B cell (primary cell): ENCODE data around the gene SETDB1. TPM values are rescaled to one million over a fixed set of nuclear protein-coding genes. Genes with fewer than 3 reads are reported as not detected.

Source experiments
- ATAC-seq: fragments of 200-7000 bp; cut with Tn5 transposase; one replicate; pipeline ENCODE4 v1.10.0; 2021; ENCODE audit warnings: low read depth, mild to moderate bottlenecking, moderate number of reproducible peaks, moderate library complexity
- CTCF ChIA-PET: fragments of 350-600 bp; sonication (Branson Sonifier 250); formaldehyde crosslinking; loops from one replicate; lab custom pipeline; 2021; ENCODE audit warnings: antibody characterized with exemption, inconsistent platforms; lab: Charles Lee
- POLR2A ChIA-PET: fragments of 350-600 bp; sonication (Branson Sonifier 250); formaldehyde crosslinking; loops from one replicate; lab custom pipeline; 2021; ENCODE audit warnings: antibody characterized with exemption; lab: Charles Lee
- DNase-seq: peaks from one replicate; pipeline ENCODE4 v3.0.0; 2013
- H2AFZ ChIP-seq: 2 replicates; pipeline ENCODE4 v1.6.1; 2012; ENCODE audit warnings: mild to moderate bottlenecking, low read depth, low read length; ENCODE audit not compliant: insufficient read depth, poor library complexity, severe bottlenecking
- H3K27ac ChIP-seq, 2 donors: 1 replicate in 1 of 2; 2 replicates in 1 of 2; pipeline ENCODE4 v1.5.1; 2012 to 2013; ENCODE audit warnings: low read length in 2 of 2, mild to moderate bottlenecking in 2 of 2, moderate library complexity in 1 of 2
- H3K27me3 ChIP-seq, 4 experiments: fragments of 200-600 bp in 1 of 4; sonication (generic) in 1 of 4; replicated peaks in 1 of 4; 1 replicate in 2 of 4; 2 replicates in 2 of 4; pipeline versions ENCODE4 v1.6.1 to v1.7.0; 2013 to 2016; ENCODE audit warnings: low read length in 3 of 4, mild to moderate bottlenecking in 2 of 4, mixed read lengths in 1 of 4, moderate library complexity in 1 of 4; ENCODE audit not compliant: insufficient read depth in 4 of 4, control insufficient read depth in 3 of 4; ENCODE audit errors: control extremely low read depth in 1 of 4
- H3K36me3 ChIP-seq, 2 experiments: replicated peaks in 1 of 2; 1 replicate in 1 of 2; 2 replicates in 1 of 2; pipeline versions ENCODE4 v1.6.1 to v1.7.1; 2013; ENCODE audit warnings: low read length in 1 of 2; ENCODE audit not compliant: insufficient read depth in 2 of 2, control insufficient read depth in 1 of 2; ENCODE audit errors: control extremely low read depth in 1 of 2, extremely low read depth in 1 of 2
- H3K4me1 ChIP-seq, 2 donors: fragments of 200-600 bp in 1 of 2; sonication (generic) in 1 of 2; 1 replicate in 1 of 2; 2 replicates in 1 of 2; pipeline versions ENCODE4 v1.5.1 to v1.6.1; 2013 to 2017; ENCODE audit warnings: low read length in 2 of 2; ENCODE audit not compliant: control insufficient read depth in 2 of 2, insufficient read depth in 2 of 2
- H3K4me2 ChIP-seq: replicated peaks from 2 replicates; pipeline ENCODE3; 2012; ENCODE audit warnings: mild to moderate bottlenecking, low read depth, low read length; ENCODE audit not compliant: poor library complexity, severe bottlenecking
- H3K4me3 ChIP-seq, 5 experiments: fragments of 200-600 bp in 1 of 5; sonication (generic) in 1 of 5; 1 replicate in 3 of 5; 2 replicates in 2 of 5; pipeline versions ENCODE4 v1.5.1 to v1.7.0; 2011 to 2016; ENCODE audit warnings: low read length in 4 of 5, mild to moderate bottlenecking in 4 of 5, low read depth in 2 of 5, control low read depth in 1 of 5, moderate library complexity in 1 of 5; ENCODE audit not compliant: insufficient read depth in 1 of 5; ENCODE audit errors: control extremely low read depth in 1 of 5, extremely low read depth in 1 of 5
- H3K79me2 ChIP-seq: fragments of 200-600 bp; sonication (generic); one replicate; pipeline ENCODE4 v1.6.0; 2016; ENCODE audit warnings: low read length; ENCODE audit not compliant: control insufficient read depth, insufficient read depth
- H3K9ac ChIP-seq: fragments of 200-600 bp; sonication (generic); 2 replicates; pipeline ENCODE4 v1.6.1; 2017; ENCODE audit warnings: mild to moderate bottlenecking, low read length, moderate library complexity
- H3K9me3 ChIP-seq, 3 donors: one replicate each; pipeline versions ENCODE4 v1.6.1 to v1.7.1; 2013; ENCODE audit warnings: low read length in 2 of 3; ENCODE audit not compliant: control insufficient read depth in 2 of 3, insufficient read depth in 1 of 3; ENCODE audit errors: control extremely low read depth in 1 of 3
- H4K20me1 ChIP-seq: 2 replicates; pipeline ENCODE4 v1.6.0; 2012; ENCODE audit warnings: mild to moderate bottlenecking, low read length; ENCODE audit not compliant: insufficient read depth, control insufficient read depth, poor library complexity, severe bottlenecking
- H3K27ac Mint-ChIP-seq: one replicate; pipeline ENCODE4 v1.8.0; 2021; ENCODE audit warnings: mixed read lengths
- H3K27me3 Mint-ChIP-seq: one replicate; pipeline ENCODE4 v1.8.0; 2021; ENCODE audit warnings: mixed read lengths
- H3K4me1 Mint-ChIP-seq: one replicate; pipeline ENCODE4 v1.8.0; 2021; ENCODE audit warnings: mixed read lengths
- H3K4me3 Mint-ChIP-seq: one replicate; pipeline ENCODE4 v1.8.0; 2021; ENCODE audit warnings: mixed read lengths
- H3K9me3 Mint-ChIP-seq: one replicate; pipeline ENCODE4 v1.8.0; 2022; ENCODE audit warnings: mixed read lengths; ENCODE audit not compliant: insufficient read depth
- CTCF ChIP-seq: fragments of 200-600 bp; IDR thresholded peaks from one replicate; pipeline ENCODE4 v1.8.0; 2022; ENCODE audit warnings: antibody characterized with exemption, mild to moderate bottlenecking
- EZH2 ChIP-seq: IDR thresholded peaks from 2 replicates; pipeline ENCODE4 v1.6.1; 2012; ENCODE audit warnings: borderline replicate concordance, low read depth, mild to moderate bottlenecking, moderate library complexity, low read length; ENCODE audit not compliant: insufficient read depth, poor library complexity, severe bottlenecking
- WGBS: methylation state at CpG from one replicate; pipeline ENCODE4 v1.1.5; 2013; ENCODE audit warnings: missing lambda C conversion rate; ENCODE audit not compliant: insufficient coverage; 5-methylcytosine and 5-hydroxymethylcytosine counted together
- intact Hi-C: fragments of 100-400 bp; cut with micrococcal nuclease; formaldehyde crosslinking; loops from one replicate; pipeline ENCODE4 v1.10.0; 2022
- polyA plus RNA-seq: library from polyadenylated mRNA; depleted of rRNA; stranded (reverse); fragments of >200 nt; gene quantifications from 2 replicates; pipeline ENCODE4 v1.2.3, GENCODE V29; 2012
- total RNA-seq, 2 donors: library from RNA; stranded (reverse); fragments of 120-200 nt in 1 of 2; gene quantifications; 1 replicate in 1 of 2; 2 replicates in 1 of 2; pipeline versions ENCODE4 v1.2.3 to v1.2.4, GENCODE V29; 2013 to 2022

The SETDB1 gene
- total and polyA plus RNA-seq, 2 donors (not counting 1 experiment from before 2014, with no cell fraction given): 57.4 to 115 TPM

- H3K4me3 Mint-ChIP-seq: no peak overlapping the region
- Histone ChIP-seq H3K36me3 (peaks cover 8 to 79% of the 10 kb centered on the region in 2 experiments), H3K27me3 (no peaks in the 10 kb centered on the region), H3K79me2 (no peaks in the 10 kb centered on the region), H3K4me3 (no peak overlapping the region), H3K4me1 (no peaks in the 10 kb centered on the region), H3K4me2 (no peak overlapping the region), H3K9ac (no peak overlapping the region), H4K20me1 (no peaks in the 10 kb centered on the region), H3K27ac (no peak overlapping the region), H3K9me3 (no peaks in the 10 kb centered on the region), H2AFZ (no peak overlapping the region)
- H3K27me3 Mint-ChIP-seq: no peaks in the 10 kb centered on the region
- no peak for TF ChIP-seq CTCF
- ChIA-PET POLR2A (no interaction called here), CTCF (interaction anchor here (0.9 to 2.5 kb wide), 4 partner anchors 23 to 49 kb away, joined by 3 to 13 read pairs (median 4); partner anchors contain the start of gene MINDY1)
- no peaks in the 10 kb centered on the region for H3K4me1 Mint-ChIP-seq
- H3K9me3 Mint-ChIP-seq: no peaks in the 10 kb centered on the region
- DNase-seq (no peak), ATAC-seq (no peak)
- intact Hi-C loops: no loop called here
- 97% methylated on average over 7 of the region's 11 CpGs for WGBS
- no peak overlapping the region for H3K27ac Mint-ChIP-seq
These were observed 31.5 kb downstream of the SETDB1 start for GRCh38 chr1:150957666-150958065.

GRCh38 chr1:150960646-150961045, 34.5 kb downstream of the SETDB1 start:
- CTCF ChIA-PET: interaction anchor here (1.5 kb wide), 1 partner anchor 20 kb away, joined by 8 read pairs; no protein-coding TSS in a partner anchor
- no peak overlapping the region for H3K9ac ChIP-seq
- POLR2A ChIA-PET: interaction anchor here (0.6 kb wide), 1 partner anchor 14 kb away, joined by 3 read pairs; no protein-coding TSS in a partner anchor
- H3K27ac Mint-ChIP-seq: no peak overlapping the region
- no peaks in the 10 kb centered on the region for H3K79me2 ChIP-seq
- ATAC-seq: no peak
- no peak overlapping the region for H3K4me3 ChIP-seq
- no peak overlapping the region for H3K27ac ChIP-seq
- H3K4me1 Mint-ChIP-seq: no peaks in the 10 kb centered on the region
- intact Hi-C loops: no loop called here
- no peaks in the 10 kb centered on the region for H3K27me3 Mint-ChIP-seq
- WGBS: 96% methylated on average over 6 of the region's 7 CpGs
- DNase-seq: no peak
- TF ChIP-seq CTCF (no peak), EZH2 (no peak)
- no peaks in the 10 kb centered on the region for H4K20me1 ChIP-seq
- H3K4me2 ChIP-seq: no peak overlapping the region
- H3K9me3 ChIP-seq: no peaks in the 10 kb centered on the region
- H2AFZ ChIP-seq: no peak overlapping the region
- peaks cover 5 to 82% of the 10 kb centered on the region in 2 experiments for H3K36me3 ChIP-seq
- no peaks in the 10 kb centered on the region for H3K27me3 ChIP-seq
- no peaks in the 10 kb centered on the region for H3K4me1 ChIP-seq
- no peaks in the 10 kb centered on the region for H3K9me3 Mint-ChIP-seq
- H3K4me3 Mint-ChIP-seq: no peak overlapping the region
